ENCODE data around the gene CNOT11. TPM values are rescaled to one million over a fixed set of nuclear protein-coding genes. Genes with fewer than 3 reads are reported as not detected.

Gene CNOT11
- total RNA-seq, 2 donors from 2014 or later: 58.3 to 71.1 TPM

- Histone ChIP-seq H3K27me3 (no peaks in the 10 kb centered on the region), H3K9me3 (no peaks in the 10 kb centered on the region), H3K27ac (no peak overlapping the region), H3K4me1 (no peaks in the 10 kb centered on the region), H3K9ac (ENCODE audit: low read depth in 2 of 2, low read length in 2 of 2) (no peak overlapping the region), H3K36me3 (no peaks in the 10 kb centered on the region), H3K4me3 (no peak overlapping the region)
- TF ChIP-seq CTCF (IDR thresholded peaks at IDR 0.05): no peak
- intact Hi-C loops (cut with DNase I): no loop called here
- no peak for DNase-seq
Measured at GRCh38 chr2:101293544-101293943, 40.9 kb downstream of the CNOT11 start.

- no peak for DNase-seq
- Histone ChIP-seq H3K9ac (ENCODE audit: low read depth in 2 of 2, low read length in 2 of 2) (no peak overlapping the region), H3K27me3 (no peaks in the 10 kb centered on the region), H3K4me3 (no peak overlapping the region), H3K4me1 (no peaks in the 10 kb centered on the region), H3K36me3 (no peaks in the 10 kb centered on the region), H3K9me3 (no peaks in the 10 kb centered on the region), H3K27ac (no peak overlapping the region)
- no peak for TF ChIP-seq CTCF (IDR thresholded peaks at IDR 0.05)
- intact Hi-C loops (cut with DNase I): no loop called here
Measured at GRCh38 chr2:101294861-101295260, 42.2 kb downstream of the CNOT11 start.

GRCh38 chr2:101295895-101296294 is 43.2 kb downstream of the CNOT11 start:
- intact Hi-C loops (cut with DNase I): no loop called here
- Histone ChIP-seq H3K4me1 (no peaks in the 10 kb centered on the region), H3K9ac (ENCODE audit: low read depth in 2 of 2, low read length in 2 of 2) (no peak overlapping the region), H3K27ac (no peak overlapping the region), H3K27me3 (no peaks in the 10 kb centered on the region), H3K4me3 (no peak overlapping the region), H3K36me3 (no peaks in the 10 kb centered on the region), H3K9me3 (no peaks in the 10 kb centered on the region)
- TF ChIP-seq CTCF (IDR thresholded peaks at IDR 0.05): no peak
- no peak for DNase-seq

GRCh38 chr2:101296371-101296770 is 43.7 kb downstream of the CNOT11 start:
- Histone ChIP-seq H3K9me3 (no peaks in the 10 kb centered on the region), H3K4me3 (no peak overlapping the region), H3K4me1 (no peaks in the 10 kb centered on the region), H3K9ac (ENCODE audit: low read depth in 2 of 2, low read length in 2 of 2) (no peak overlapping the region), H3K27ac (no peak overlapping the region), H3K36me3 (no peaks in the 10 kb centered on the region), H3K27me3 (no peaks in the 10 kb centered on the region)
- no peak for DNase-seq
- no peak for TF ChIP-seq CTCF (IDR thresholded peaks at IDR 0.05)
- intact Hi-C loops (cut with DNase I): no loop called here

- Histone ChIP-seq H3K9me3 (no peaks in the 10 kb centered on the region), H3K36me3 (no peaks in the 10 kb centered on the region), H3K27me3 (no peaks in the 10 kb centered on the region), H3K9ac (ENCODE audit: low read depth in 2 of 2, low read length in 2 of 2) (no peak overlapping the region), H3K4me3 (no peak overlapping the region), H3K4me1 (no peaks in the 10 kb centered on the region), H3K27ac (no peak overlapping the region)
- no peak for DNase-seq
- no peak for TF ChIP-seq CTCF (IDR thresholded peaks at IDR 0.05)
- intact Hi-C loops (cut with DNase I): no loop called here
Measured at GRCh38 chr2:101297383-101297782, 44.7 kb downstream of the CNOT11 start.

- H3K9me3 ChIP-seq: no peaks in the 10 kb centered on the region
- intact Hi-C loops (cut with DNase I): no loop called here
- no peak overlapping the region for H3K27ac ChIP-seq
- H3K9ac ChIP-seq (ENCODE audit: low read depth in 2 of 2, low read length in 2 of 2): no peak overlapping the region
- no peaks in the 10 kb centered on the region for H3K36me3 ChIP-seq
- H3K4me3 ChIP-seq: no peak overlapping the region
- TF ChIP-seq CTCF (IDR thresholded peaks at IDR 0.05): no peak
- H3K4me1 ChIP-seq: no peaks in the 10 kb centered on the region
- DNase-seq: no peak
- H3K27me3 ChIP-seq: no peaks in the 10 kb centered on the region
Measured at GRCh38 chr2:101299604-101300003, 46.9 kb downstream of the CNOT11 start.

Measured in colonic mucosa (tissue), 4 donors.